Caco-2 (cell line): ENCODE data around the gene SLU7. TPM values are rescaled to one million over a fixed set of nuclear protein-coding genes. Genes with fewer than 3 reads are reported as not detected.
A peak's percentile ranks its signal among the peaks of the same experiment; 100 is the strongest.

ENCODE experiments used
- BruUV-seq: library from RNA; stranded (reverse); fragments of 400-500 nt; replicated peaks from 2 replicates; lab custom pipeline; 2021; lab: Mats Ljungman, UMichigan
- CTCF ChIA-PET: fragments of 300-600 bp; sonication (Branson Sonifier 250); formaldehyde crosslinking; loops from one replicate; lab custom pipeline; 2022; ENCODE audit warnings: antibody characterized with exemption; lab: Charles Lee
- POLR2A ChIA-PET: fragments of 300-600 bp; sonication (Branson Sonifier 250); formaldehyde crosslinking; loops from one replicate; lab custom pipeline; 2022; ENCODE audit warnings: antibody characterized with exemption; lab: Charles Lee
- DNase-seq, 2 experiments: peaks; one replicate each; pipeline versions ENCODE4 v3.0.0 to v3.0.0-alpha.2; 2020 to 2022
- H3K27me3 ChIP-seq: replicated peaks from 2 replicates; pipeline ENCODE4 v1.6.0; 2011; ENCODE audit warnings: low read length; ENCODE audit not compliant: control insufficient read depth, insufficient read depth
- H3K36me3 ChIP-seq: 2 replicates; pipeline ENCODE4 v1.5.1; 2011; ENCODE audit warnings: low read length; ENCODE audit not compliant: control insufficient read depth, insufficient read depth
- H3K4me1 ChIP-seq: fragments of 250-450 bp; sonication (Bioruptor Pico); 2 replicates; pipeline ENCODE4 v1.5.1; 2020; ENCODE audit warnings: mild to moderate bottlenecking
- H3K4me3 ChIP-seq: 2 replicates; pipeline ENCODE4 v1.5.1; 2011; ENCODE audit warnings: low read depth, mild to moderate bottlenecking, control low read depth, low read length
- H3K9me3 ChIP-seq: fragments of 250-450 bp; sonication (Bioruptor Pico); 2 replicates; pipeline ENCODE4 v1.5.1; 2020; ENCODE audit warnings: mild to moderate bottlenecking, moderate library complexity
- H3K27ac Mint-ChIP-seq: one replicate; pipeline ENCODE4 v1.8.0; 2022; ENCODE audit warnings: mixed read lengths; ENCODE audit not compliant: unreplicated experiment
- H3K27me3 Mint-ChIP-seq: one replicate; pipeline ENCODE4 v1.8.0; 2022; ENCODE audit warnings: mixed read lengths; ENCODE audit not compliant: insufficient read depth, unreplicated experiment
- H3K36me3 Mint-ChIP-seq: one replicate; pipeline ENCODE4 v1.8.0; 2022; ENCODE audit warnings: mild to moderate bottlenecking, mixed read lengths; ENCODE audit not compliant: insufficient read depth, unreplicated experiment
- H3K4me1 Mint-ChIP-seq: one replicate; pipeline ENCODE4 v1.8.0; 2022; ENCODE audit warnings: low read depth, mixed read lengths; ENCODE audit not compliant: unreplicated experiment
- H3K4me3 Mint-ChIP-seq: one replicate; pipeline ENCODE4 v1.8.0; 2022; ENCODE audit warnings: mild to moderate bottlenecking, moderate library complexity, mixed read lengths; ENCODE audit not compliant: unreplicated experiment
- H3K9me3 Mint-ChIP-seq: one replicate; pipeline ENCODE4 v1.8.0; 2022; ENCODE audit warnings: mixed read lengths; ENCODE audit not compliant: unreplicated experiment
- CTCF ChIP-seq, 2 experiments: fragments of 200-600 bp in 1 of 2; IDR thresholded peaks; 1 replicate in 1 of 2; 2 replicates in 1 of 2; pipeline versions ENCODE4 v1.5.1 to v1.8.0; 2011 to 2022; ENCODE audit warnings: antibody characterized with exemption in 1 of 2, control low read depth in 1 of 2, inconsistent platforms in 1 of 2, low read depth in 1 of 2, low read length in 1 of 2, mild to moderate bottlenecking in 1 of 2, moderate library complexity in 1 of 2; ENCODE audit not compliant: insufficient read depth in 1 of 2, severe bottlenecking in 1 of 2, unreplicated experiment in 1 of 2
- intact Hi-C: fragments of 100-400 bp; cut with micrococcal nuclease; formaldehyde crosslinking; loops from one replicate; pipeline ENCODE4 v1.10.0; 2022; ENCODE audit not compliant: unreplicated experiment
- total RNA-seq: library from RNA; stranded (reverse); gene quantifications from 2 replicates; pipeline ENCODE4 v1.2.3, GENCODE V29; 2022

The SLU7 gene
- total RNA-seq, 1 experiment from 2014 or later, result 55.0 TPM

DNA sequence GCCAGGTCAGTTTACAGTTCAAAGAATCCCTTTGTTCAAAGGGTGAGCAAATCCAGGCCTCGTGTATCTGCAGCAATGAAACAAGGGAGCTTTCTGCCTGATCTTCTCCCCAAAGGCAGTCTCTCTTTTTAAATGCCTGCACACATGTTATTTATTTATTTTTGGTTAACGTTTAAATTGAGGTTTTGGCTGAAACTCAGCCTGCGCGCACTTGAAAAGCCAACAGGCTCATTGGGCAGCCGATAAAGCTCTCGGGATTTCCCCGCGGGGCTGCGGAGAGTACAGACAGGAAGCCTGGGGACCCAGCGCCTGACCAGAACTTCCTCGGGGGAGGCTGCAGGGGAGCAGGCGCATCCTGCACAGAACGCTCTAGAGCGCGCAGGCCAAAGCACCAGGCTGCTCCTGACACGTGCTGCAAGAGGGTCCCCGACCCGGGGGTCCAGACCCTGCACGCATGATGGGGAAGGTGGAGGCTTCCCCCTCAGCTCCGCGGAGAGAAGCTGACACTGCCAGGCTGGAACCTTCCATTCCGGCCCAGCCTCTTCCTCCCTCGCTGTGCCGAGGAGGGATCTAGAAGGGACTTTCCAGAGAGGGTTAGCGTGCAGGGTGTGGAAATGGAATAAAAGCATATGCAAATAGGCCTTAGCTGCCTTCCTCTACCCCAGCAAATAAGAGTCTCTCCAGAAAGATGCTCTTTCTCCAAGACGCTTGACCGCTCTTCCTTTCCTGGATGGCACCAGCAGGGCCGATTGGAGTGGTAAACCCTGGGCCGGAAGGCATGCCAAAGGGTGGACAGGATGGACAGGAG lies 48.9 kb upstream of the SLU7 start:
- ChIA-PET CTCF (interaction anchor here (0.7 to 2.9 kb wide), 3 partner anchors 29 to 49 kb away, joined by 3 to 38 read pairs (median 3); partner anchors contain the start of gene PTTG1), POLR2A (interaction anchor here (0.7 to 1.2 kb wide), 3 partner anchors 13 to 49 kb away, joined by 3 to 5 read pairs (median 4); partner anchors contain the start of genes PTTG1 and SLU7)
- no peak for TF ChIP-seq CTCF (IDR thresholded peaks at IDR 0.05; ENCODE audit: insufficient read depth in 1 of 2, low read depth in 1 of 2, low read length in 1 of 2, severe bottlenecking in 1 of 2, unreplicated experiment in 1 of 2)
- H3K4me1 ChIP-seq, result peaks cover 43% of the 10 kb centered on the region
- H3K4me1 Mint-ChIP-seq, result peaks cover 30% of the 10 kb centered on the region
- no peaks in the 10 kb centered on the region for H3K36me3 Mint-ChIP-seq
- no peaks in the 10 kb centered on the region for H3K36me3 ChIP-seq
- H3K4me3 Mint-ChIP-seq, result peak overlapping the region; percentile 72
- intact Hi-C loops, result loop anchor here (1.0 to 10.0 kb wide), 4 partner anchors 8 to 437 kb away; no protein-coding TSS in a partner anchor
- no peaks in the 10 kb centered on the region for H3K9me3 Mint-ChIP-seq
- DNase-seq, result peak; percentile 70
- peak overlapping the region; percentile 30 for H3K4me3 ChIP-seq
- peak overlapping the region; percentile 67 for H3K27ac Mint-ChIP-seq
- BruUV-seq, result TSS peak; percentile 22
- H3K27me3 Mint-ChIP-seq, result no peaks in the 10 kb centered on the region
- H3K9me3 ChIP-seq, result no peaks in the 10 kb centered on the region
- no peaks in the 10 kb centered on the region for H3K27me3 ChIP-seq

DNA sequence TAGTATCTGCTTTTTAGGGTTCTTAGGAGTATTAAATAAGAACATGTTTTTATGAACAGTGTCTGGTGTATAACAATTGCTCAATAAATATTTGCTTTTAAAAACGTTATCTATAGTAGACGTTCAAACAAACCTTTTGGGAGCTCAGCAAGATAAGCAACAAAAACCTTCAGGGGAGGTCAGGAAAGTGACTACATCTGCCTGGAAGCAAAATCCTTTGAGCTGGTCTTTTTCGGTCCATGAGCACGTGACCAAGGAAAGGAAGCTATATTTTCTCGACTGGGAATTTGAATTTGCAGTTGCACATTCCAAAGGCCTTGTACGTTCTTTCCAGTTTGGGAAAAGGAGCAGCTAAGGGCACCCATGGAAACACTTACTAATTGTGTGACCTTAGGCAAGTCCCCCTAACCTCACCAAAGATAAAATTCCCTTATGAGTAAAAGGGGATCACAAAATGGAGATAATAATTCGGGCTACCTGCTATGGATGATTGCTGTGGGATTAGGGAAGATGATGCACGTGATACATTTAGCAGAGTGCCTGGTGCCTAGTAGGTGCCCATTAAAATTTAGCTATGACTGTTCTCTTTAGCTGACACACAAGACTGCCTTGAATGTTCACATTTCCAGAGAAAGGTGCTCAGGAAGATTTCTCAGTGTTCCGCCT lies 48.1 kb upstream of the SLU7 start:
- Mint-ChIP-seq H3K4me1 (peaks cover 36% of the 10 kb centered on the region), H3K27me3 (no peaks in the 10 kb centered on the region), H3K36me3 (no peaks in the 10 kb centered on the region), H3K27ac (peak overlapping the region; percentile 67), H3K9me3 (no peaks in the 10 kb centered on the region), H3K4me3 (peak overlapping the region; percentile 72)
- Histone ChIP-seq H3K4me3 (peak overlapping the region; percentile 30; the same call in 1 of the 2 replicates), H3K9me3 (no peaks in the 10 kb centered on the region), H3K27me3 (no peaks in the 10 kb centered on the region), H3K36me3 (no peaks in the 10 kb centered on the region), H3K4me1 (peaks cover 47% of the 10 kb centered on the region)
- no TSS peak for BruUV-seq
- ChIA-PET POLR2A (interaction anchor here (0.7 to 1.2 kb wide), 3 partner anchors 14 to 48 kb away, joined by 3 to 5 read pairs (median 4); partner anchors contain the start of genes PTTG1 and SLU7), CTCF (interaction anchor here (1.2 to 2.9 kb wide), 3 partner anchors 28 to 48 kb away, joined by 3 to 38 read pairs (median 3); partner anchors contain the start of genes PTTG1 and SLU7)
- TF ChIP-seq CTCF (IDR thresholded peaks at IDR 0.05; ENCODE audit: insufficient read depth in 1 of 2, low read depth in 1 of 2, low read length in 1 of 2, severe bottlenecking in 1 of 2, unreplicated experiment in 1 of 2), result no peak
- DNase-seq, result peak; percentile 59 to 60
- intact Hi-C loops, result loop anchor here (1.0 to 10.0 kb wide), 4 partner anchors 8 to 438 kb away; no protein-coding TSS in a partner anchor

GRCh38 chr5:160466116-160466515 lies 47.2 kb upstream of the SLU7 start:
- H3K27ac Mint-ChIP-seq, result no peak overlapping the region
- Histone ChIP-seq H3K36me3 (no peaks in the 10 kb centered on the region), H3K4me1 (peaks cover 47% of the 10 kb centered on the region), H3K27me3 (no peaks in the 10 kb centered on the region), H3K9me3 (no peaks in the 10 kb centered on the region), H3K4me3 (no peak overlapping the region)
- no TSS peak for BruUV-seq
- H3K36me3 Mint-ChIP-seq, result no peaks in the 10 kb centered on the region
- no peaks in the 10 kb centered on the region for H3K27me3 Mint-ChIP-seq
- H3K9me3 Mint-ChIP-seq, result no peaks in the 10 kb centered on the region
- no peak overlapping the region for H3K4me3 Mint-ChIP-seq
- ChIA-PET POLR2A (no interaction called here), CTCF (interaction anchor here (1.2 to 2.9 kb wide), 2 partner anchors 27 to 47 kb away, joined by 3 to 38 read pairs; partner anchors contain the start of gene SLU7)
- no peak for DNase-seq
- TF ChIP-seq CTCF (IDR thresholded peaks at IDR 0.05; ENCODE audit: insufficient read depth in 1 of 2, low read depth in 1 of 2, low read length in 1 of 2, severe bottlenecking in 1 of 2, unreplicated experiment in 1 of 2), result no peak
- intact Hi-C loops, result loop anchor here (2.0 to 10.0 kb wide), 2 partner anchors 15 to 439 kb away; no protein-coding TSS in a partner anchor
- H3K4me1 Mint-ChIP-seq, result peaks cover 36% of the 10 kb centered on the region
